IMR-90 (cell line): ENCODE data around the gene MAEA. TPM values are rescaled to one million over a fixed set of nuclear protein-coding genes. Genes with fewer than 3 reads are reported as not detected.

Experiments
- ATAC-seq: fragments of 200-7000 bp; cut with Tn5 transposase; 2 replicates; pipeline ENCODE4 v1.9.1; 2020; ENCODE audit warnings: low read depth, mild to moderate bottlenecking, moderate library complexity
- BruUV-seq: library from RNA; stranded (reverse); fragments of 400-500 nt; replicated peaks from 2 replicates; lab custom pipeline; 2021; lab: Mats Ljungman, UMichigan
- CTCF ChIA-PET: fragments of 300-600 bp; formaldehyde crosslinking; extraction: SDS; loops from one replicate; lab custom pipeline; 2021; ENCODE audit warnings: antibody characterized with exemption; lab: Yijun Ruan, JAX
- POLR2A ChIA-PET: fragments of 300-600 bp; sonication (Branson Sonifier 250); formaldehyde crosslinking; loops from one replicate; lab custom pipeline; 2022; ENCODE audit warnings: antibody characterized with exemption; ENCODE audit not compliant: unreplicated experiment; lab: Charles Lee
- DNase-seq: peaks from one replicate; pipeline ENCODE4 v3.0.0; 2013
- H2AFZ ChIP-seq: replicated peaks from 2 replicates; pipeline ENCODE3; 2013; ENCODE audit warnings: low read length, mild to moderate bottlenecking; ENCODE audit not compliant: poor library complexity
- H2AK5ac ChIP-seq: 2 replicates; pipeline ENCODE4 v1.6.1; 2013; ENCODE audit warnings: low read depth, low read length, inconsistent platforms
- H2AK9ac ChIP-seq: replicated peaks from 2 replicates; pipeline ENCODE3; 2013; ENCODE audit warnings: mild to moderate bottlenecking, low read depth, low read length, moderate library complexity; ENCODE audit not compliant: poor library complexity
- H2BK120ac ChIP-seq: 2 replicates; pipeline ENCODE4 v1.6.1; 2013; ENCODE audit warnings: low read depth, low read length, inconsistent platforms
- H2BK15ac ChIP-seq: 3 replicates; pipeline ENCODE4 v1.6.1; 2013; ENCODE audit warnings: low read depth, low read length, inconsistent platforms
- H2BK20ac ChIP-seq: 2 replicates; pipeline ENCODE4 v1.6.1; 2013; ENCODE audit warnings: low read depth, mild to moderate bottlenecking, inconsistent platforms, low read length, moderate library complexity
- H2BK5ac ChIP-seq: 2 replicates; pipeline ENCODE4 v1.6.1; 2013; ENCODE audit warnings: mild to moderate bottlenecking, low read depth, low read length, inconsistent platforms; ENCODE audit not compliant: poor library complexity, severe bottlenecking
- H3K14ac ChIP-seq: replicated peaks from 2 replicates; pipeline ENCODE4 v1.6.1; 2013; ENCODE audit warnings: low read depth, low read length, inconsistent platforms
- H3K18ac ChIP-seq: 2 replicates; pipeline ENCODE4 v1.6.1; 2013; ENCODE audit warnings: low read depth, low read length, control low read depth
- H3K23ac ChIP-seq: 2 replicates; pipeline ENCODE4 v1.6.1; 2013; ENCODE audit warnings: low read depth, low read length, inconsistent platforms
- H3K27ac ChIP-seq: 2 replicates; pipeline ENCODE4 v1.5.1; 2013; ENCODE audit warnings: mild to moderate bottlenecking, control low read depth, low read length; ENCODE audit not compliant: insufficient read depth
- H3K27me3 ChIP-seq: 2 replicates; pipeline ENCODE4 v1.6.1; 2013; ENCODE audit warnings: low read length; ENCODE audit not compliant: control insufficient read depth, insufficient read depth
- H3K36me3 ChIP-seq: 2 replicates; pipeline ENCODE4 v1.6.1; 2013; ENCODE audit warnings: low read length, mixed read lengths; ENCODE audit not compliant: control insufficient read depth, insufficient read depth
- H3K4ac ChIP-seq: 2 replicates; pipeline ENCODE4 v1.6.1; 2013; ENCODE audit warnings: low read depth, low read length, inconsistent platforms
- H3K4me1 ChIP-seq: 2 replicates; pipeline ENCODE4 v1.6.1; 2013; ENCODE audit warnings: low read length, mixed read lengths; ENCODE audit not compliant: control insufficient read depth, insufficient read depth
- H3K4me2 ChIP-seq: 2 replicates; pipeline ENCODE4 v1.6.1; 2013; ENCODE audit warnings: low read depth, mild to moderate bottlenecking, control low read depth, low read length, moderate library complexity
- H3K4me3 ChIP-seq: 2 replicates; pipeline ENCODE4 v1.5.1; 2013; ENCODE audit warnings: low read depth, mild to moderate bottlenecking, control low read depth, low read length, moderate library complexity; ENCODE audit not compliant: insufficient read depth
- H3K56ac ChIP-seq: 2 replicates; pipeline ENCODE4 v1.6.1; 2013; ENCODE audit warnings: low read length, inconsistent platforms; ENCODE audit not compliant: insufficient read depth; ENCODE audit errors: extremely low read depth
- H3K79me1 ChIP-seq, 2 experiments: 2 replicates each; pipeline ENCODE4 v1.6.1; 2013; ENCODE audit warnings: low read length in 2 of 2, inconsistent platforms in 1 of 2, low read depth in 1 of 2
- H3K9ac ChIP-seq: 2 replicates; pipeline ENCODE4 v1.6.1; 2013; ENCODE audit warnings: low read depth, low read length, control low read depth
- H3K9me1 ChIP-seq: 2 replicates; pipeline ENCODE4 v1.6.1; 2013; ENCODE audit warnings: low read length, inconsistent platforms; ENCODE audit not compliant: insufficient read depth
- H3K9me3 ChIP-seq: 2 replicates; pipeline ENCODE4 v1.6.1; 2013; ENCODE audit warnings: low read length; ENCODE audit not compliant: control insufficient read depth, insufficient read depth
- H4K20me1 ChIP-seq: 2 replicates; pipeline ENCODE4 v1.6.1; 2013; ENCODE audit warnings: low read length, inconsistent platforms; ENCODE audit not compliant: insufficient read depth
- H4K5ac ChIP-seq: 2 replicates; pipeline ENCODE4 v1.6.1; 2013; ENCODE audit warnings: mild to moderate bottlenecking, low read depth, low read length, control low read depth
- H4K8ac ChIP-seq, 2 experiments: 2 replicates each; pipeline ENCODE4 v1.6.1; 2013; ENCODE audit warnings: low read depth in 2 of 2, low read length in 2 of 2, control low read depth in 1 of 2, inconsistent platforms in 1 of 2
- H4K91ac ChIP-seq: 2 replicates; pipeline ENCODE4 v1.6.1; 2013; ENCODE audit warnings: low read depth, low read length, inconsistent platforms; ENCODE audit not compliant: insufficient read depth
- CEBPB ChIP-seq: IDR thresholded peaks from 2 replicates; pipeline ENCODE4 v1.6.1; 2012; ENCODE audit warnings: low read depth, low read length, improper control_type of control experiment
- CHD1 ChIP-seq: IDR thresholded peaks from 2 replicates; pipeline ENCODE4 v1.6.1; 2012; ENCODE audit warnings: low read depth, low read length, improper control_type of control experiment
- MAFK ChIP-seq: IDR thresholded peaks from 2 replicates; pipeline ENCODE4 v1.6.1; 2012; ENCODE audit warnings: low read depth, low read length, improper control_type of control experiment
- MXI1 ChIP-seq: IDR thresholded peaks from 2 replicates; pipeline ENCODE4 v1.6.1; 2012; ENCODE audit warnings: low read depth, mild to moderate bottlenecking, low read length, moderate library complexity, borderline replicate concordance
- NFE2L2 ChIP-seq: fragments of 150-350 bp; IDR thresholded peaks from 2 replicates; pipeline ENCODE4 v1.6.1; 2016; ENCODE audit warnings: low read depth, mild to moderate bottlenecking, low read length
- WGBS, 2 experiments: methylation state at CpG; one replicate each; pipeline versions ENCODE4 v1.1.5 to v1.1.7; 2013; ENCODE audit warnings: missing lambda C conversion rate in 2 of 2; ENCODE audit not compliant: insufficient read length in 1 of 2; ENCODE audit errors: extremely low coverage in 2 of 2; 5-methylcytosine and 5-hydroxymethylcytosine counted together
- dilution Hi-C: fragments of 300-500 bp; cut with HindIII; formaldehyde crosslinking; loops from one replicate; pipeline ENCODE4 v1.14.3; 2018; ENCODE audit warnings: low sequenced_read_pairs; ENCODE audit not compliant: unreplicated experiment
- in situ Hi-C: fragments of 300-500 bp; cut with MboI; formaldehyde crosslinking; loops from 3 replicates; pipeline ENCODE4 v1.14.3; 2019; ENCODE audit warnings: low sequenced_read_pairs, inconsistent platforms, mixed read lengths
- intact Hi-C: fragments of 100-400 bp; cut with micrococcal nuclease; formaldehyde crosslinking; loops from 2 replicates; pipeline ENCODE4 v1.10.0; 2022
- polyA plus RNA-seq, 3 experiments: library from polyadenylated mRNA; depleted of rRNA; stranded (reverse); fragments of >200 nt; gene quantifications; 2 replicates each; pipeline ENCODE4 v1.2.3, GENCODE V29; 2012; ENCODE audit warnings: low replicate concordance in 1 of 3
- total RNA-seq: library from RNA; depleted of rRNA; stranded (reverse); fragments of >200 nt; gene quantifications from 2 replicates; pipeline ENCODE4 v1.2.3, GENCODE V29; 2012
- TF ChIP-seq, protein P1 (sequence below): fragments of 150-350 bp; IDR thresholded peaks from 2 replicates; pipeline ENCODE4 v1.6.1; 2016; ENCODE audit warnings: low read depth, mild to moderate bottlenecking, low read length, moderate library complexity, borderline replicate concordance
- TF ChIP-seq, protein P2 (sequence below): conservative IDR thresholded peaks from 2 replicates; pipeline ENCODE4 v1.5.1; 2012; ENCODE audit warnings: mild to moderate bottlenecking, low read depth, low read length, improper control_type of control experiment

MAEA gene
- total and polyA plus RNA-seq, 2 of the 4 experiments (the other 2 are of a cell fraction) = 61.5 to 108 TPM

- H2BK5ac ChIP-seq = no peak overlapping the region
- H2AFZ ChIP-seq = peak overlapping the region; percentile 14
- H3K4ac ChIP-seq = no peak overlapping the region
- POLR2A ChIA-PET = no interaction called here
- no peak overlapping the region for H3K18ac ChIP-seq
- WGBS, 2 experiments = 91% methylated on average over 10 of the region's 18 CpGs; no CpG with 5 or more reads in 1 of the 2 experiments
- peaks cover 55% of the 10 kb centered on the region for H3K36me3 ChIP-seq
- H3K9me1 ChIP-seq = 0 out of 2 replicates have a peak, but pooled peaks cover 4% of the 10 kb centered on the region
- H3K4me3 ChIP-seq = no peak overlapping the region
- CTCF ChIA-PET = no interaction called here
- no peak overlapping the region for H2AK9ac ChIP-seq
- H3K9ac ChIP-seq = no peak overlapping the region
- dilution Hi-C loops (no loop called here), in situ Hi-C loops (no loop called here), intact Hi-C loops (no loop called here)
- no TSS peak for BruUV-seq
- no peak overlapping the region for H2BK15ac ChIP-seq
- no peaks in the 10 kb centered on the region for H3K27me3 ChIP-seq
- no peak overlapping the region for H3K27ac ChIP-seq
- no peak overlapping the region for H2BK20ac ChIP-seq
- 0 out of 2 replicates have a peak, but pooled peaks cover 1% of the 10 kb centered on the region for H3K9me3 ChIP-seq
- no peak for ATAC-seq
- H4K20me1 ChIP-seq = peaks cover 7% of the 10 kb centered on the region
- no peak overlapping the region for H3K23ac ChIP-seq
- H3K4me2 ChIP-seq = no peak overlapping the region
- H3K79me1 ChIP-seq = peaks cover 16 to 56% of the 10 kb centered on the region in 2 experiments
- no peak overlapping the region for H4K91ac ChIP-seq
- H3K14ac ChIP-seq = no peak overlapping the region
- DNase-seq = no peak
- no peak overlapping the region for H4K5ac ChIP-seq
- H4K8ac ChIP-seq = no peak overlapping the region
- H2BK120ac ChIP-seq = no peak overlapping the region
- H3K4me1 ChIP-seq = no peaks in the 10 kb centered on the region
- TF ChIP-seq MAFK (no peak), CHD1 (no peak), CEBPB (no peak), NFE2L2 (no peak), MXI1 (no peak)
- TF ChIP-seq, protein P1, sequence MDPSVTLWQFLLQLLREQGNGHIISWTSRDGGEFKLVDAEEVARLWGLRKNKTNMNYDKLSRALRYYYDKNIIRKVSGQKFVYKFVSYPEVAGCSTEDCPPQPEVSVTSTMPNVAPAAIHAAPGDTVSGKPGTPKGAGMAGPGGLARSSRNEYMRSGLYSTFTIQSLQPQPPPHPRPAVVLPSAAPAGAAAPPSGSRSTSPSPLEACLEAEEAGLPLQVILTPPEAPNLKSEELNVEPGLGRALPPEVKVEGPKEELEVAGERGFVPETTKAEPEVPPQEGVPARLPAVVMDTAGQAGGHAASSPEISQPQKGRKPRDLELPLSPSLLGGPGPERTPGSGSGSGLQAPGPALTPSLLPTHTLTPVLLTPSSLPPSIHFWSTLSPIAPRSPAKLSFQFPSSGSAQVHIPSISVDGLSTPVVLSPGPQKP = no peak
- TF ChIP-seq, protein P2, sequence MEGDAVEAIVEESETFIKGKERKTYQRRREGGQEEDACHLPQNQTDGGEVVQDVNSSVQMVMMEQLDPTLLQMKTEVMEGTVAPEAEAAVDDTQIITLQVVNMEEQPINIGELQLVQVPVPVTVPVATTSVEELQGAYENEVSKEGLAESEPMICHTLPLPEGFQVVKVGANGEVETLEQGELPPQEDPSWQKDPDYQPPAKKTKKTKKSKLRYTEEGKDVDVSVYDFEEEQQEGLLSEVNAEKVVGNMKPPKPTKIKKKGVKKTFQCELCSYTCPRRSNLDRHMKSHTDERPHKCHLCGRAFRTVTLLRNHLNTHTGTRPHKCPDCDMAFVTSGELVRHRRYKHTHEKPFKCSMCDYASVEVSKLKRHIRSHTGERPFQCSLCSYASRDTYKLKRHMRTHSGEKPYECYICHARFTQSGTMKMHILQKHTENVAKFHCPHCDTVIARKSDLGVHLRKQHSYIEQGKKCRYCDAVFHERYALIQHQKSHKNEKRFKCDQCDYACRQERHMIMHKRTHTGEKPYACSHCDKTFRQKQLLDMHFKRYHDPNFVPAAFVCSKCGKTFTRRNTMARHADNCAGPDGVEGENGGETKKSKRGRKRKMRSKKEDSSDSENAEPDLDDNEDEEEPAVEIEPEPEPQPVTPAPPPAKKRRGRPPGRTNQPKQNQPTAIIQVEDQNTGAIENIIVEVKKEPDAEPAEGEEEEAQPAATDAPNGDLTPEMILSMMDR = 0 out of 2 replicates have a peak, but pooled peaks have one; percentile 13
- no peak overlapping the region for H3K56ac ChIP-seq
- H2AK5ac ChIP-seq = no peak overlapping the region
Measured at GRCh38 chr4:1318488-1319213, 29.0 kb downstream of the MAEA start.
